Stimulated activated CD4-positive, alpha-beta T cell treated with anti-CD3 and anti-CD28 coated beads, Interleukin-1b, Interleukin-23, amount 100 ng/mL, for 48 hours (primary cell): Measurements from ENCODE around the gene CACNB2.

Experiments
- DNase-seq: peaks from one replicate; pipeline ENCODE4 v3.0.0-alpha.2; 2020

The CACNB2 gene

GRCh38 chr10:18298256-18298655 is 158.0 kb downstream of the CACNB2 start:
- DNase-seq, result no peak

GRCh38 chr10:18303851-18304801 is 163.9 kb downstream of the CACNB2 start:
- no peak for DNase-seq

DNA sequence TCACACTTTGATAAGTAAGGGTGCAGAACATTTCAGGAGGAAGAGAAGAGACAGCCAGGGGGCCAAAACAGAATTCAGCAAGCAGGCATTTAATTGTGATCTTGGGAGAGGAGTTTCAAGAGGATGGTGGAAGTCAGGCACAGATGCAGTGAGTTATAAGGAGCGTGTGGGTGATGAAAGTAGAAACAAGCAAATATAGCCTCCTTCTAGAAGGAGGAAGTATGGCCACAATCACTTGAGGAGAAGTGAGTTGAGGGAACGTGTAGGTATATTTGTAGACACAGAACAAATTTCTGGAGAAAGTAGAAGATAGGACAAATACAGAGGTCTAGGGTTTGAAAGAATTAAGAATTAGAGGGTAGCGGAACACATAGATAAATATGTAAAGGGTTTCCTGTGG is 165.8 kb downstream of the CACNB2 start:
- DNase-seq, result no peak

GRCh38 chr10:18308600-18308999 is 168.4 kb downstream of the CACNB2 start:
- no peak for DNase-seq

- no peak for DNase-seq
Observed at GRCh38 chr10:18310761-18311160, 170.5 kb downstream of the CACNB2 start.

GRCh38 chr10:18312374-18313139 is 172.3 kb downstream of the CACNB2 start:
- DNase-seq, result no peak

DNA sequence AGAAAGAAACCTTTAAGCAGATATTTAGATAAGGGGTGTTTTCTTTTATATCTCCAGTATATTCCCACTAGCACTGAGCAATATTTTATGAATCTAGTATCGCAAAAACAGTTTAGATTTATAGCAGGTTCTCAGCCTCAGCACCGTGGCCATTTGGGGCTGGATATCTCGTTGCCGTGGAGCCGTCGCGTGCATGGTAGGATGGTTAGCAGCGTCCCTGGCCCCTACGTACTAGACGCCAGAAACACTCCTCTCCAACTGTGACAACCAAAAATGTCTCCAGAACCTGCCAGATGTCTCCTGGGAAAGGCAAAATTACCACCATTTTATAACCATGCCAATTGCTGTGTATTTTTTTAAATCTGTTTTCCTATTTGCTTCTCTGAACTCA is 172.9 kb downstream of the CACNB2 start:
- DNase-seq, result no peak

GRCh38 chr10:18313626-18314025 is 173.4 kb downstream of the CACNB2 start:
- DNase-seq, result no peak

DNA sequence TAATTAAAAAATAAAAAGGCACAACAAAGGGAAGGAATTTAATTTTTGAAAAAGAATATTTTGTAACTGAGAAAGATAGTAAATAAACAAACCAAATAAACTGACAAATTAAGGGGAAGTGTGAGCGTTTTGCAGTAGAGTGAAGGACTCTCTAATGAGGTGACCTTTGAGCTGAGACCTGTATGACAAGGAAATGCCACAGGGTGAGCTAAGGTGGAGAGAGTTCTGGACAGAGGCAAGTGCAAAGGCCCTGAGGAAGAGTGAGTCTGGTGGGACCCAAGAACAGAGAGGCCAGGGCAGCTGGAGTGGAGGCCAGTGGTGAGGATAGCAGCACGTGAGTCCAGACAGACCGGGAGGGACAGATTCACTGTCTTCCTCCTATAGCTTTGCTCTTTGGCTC is 179.4 kb downstream of the CACNB2 start:
- DNase-seq, result no peak

DNA sequence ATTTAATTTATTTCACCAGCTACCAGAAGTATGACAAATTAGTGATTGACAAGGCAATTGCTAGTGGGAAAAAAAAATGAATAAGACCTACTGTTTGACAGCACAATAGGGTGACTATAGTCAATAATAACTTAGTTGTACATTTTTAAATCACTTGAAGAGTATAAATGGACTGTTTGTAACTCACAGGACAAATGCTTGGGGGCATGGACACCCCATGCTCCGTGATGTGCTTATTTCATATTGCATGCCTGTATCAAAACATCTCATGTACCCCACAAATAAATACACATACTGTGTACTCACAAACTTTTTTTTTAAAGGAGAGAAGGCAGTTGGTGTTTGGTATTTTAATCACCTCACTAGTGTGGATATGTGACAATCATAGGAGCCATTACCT is 181.1 kb downstream of the CACNB2 start:
- DNase-seq, result no peak

DNA sequence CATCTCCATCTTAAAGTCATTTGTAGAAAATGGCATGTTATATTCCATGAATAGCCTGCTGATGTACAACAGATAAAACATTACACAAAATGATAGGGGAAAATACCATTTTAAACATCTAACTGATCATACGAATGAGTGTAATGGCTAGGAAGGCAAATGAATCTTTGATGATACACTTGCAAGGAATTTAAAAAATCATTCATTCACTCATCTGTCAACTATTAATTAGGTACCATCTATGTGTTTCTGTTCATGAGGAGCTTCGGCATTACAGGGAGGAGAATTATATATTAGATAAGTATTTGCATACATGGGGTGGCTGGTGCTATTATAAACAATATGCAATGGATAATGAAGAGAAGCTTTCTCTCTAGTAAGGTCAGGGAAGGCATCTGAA is 183.7 kb downstream of the CACNB2 start:
- DNase-seq, result no peak

GRCh38 chr10:18325410-18325809 is 185.2 kb downstream of the CACNB2 start:
- DNase-seq, result no peak

GRCh38 chr10:18325889-18326531 is 185.8 kb downstream of the CACNB2 start:
- no peak for DNase-seq

DNA sequence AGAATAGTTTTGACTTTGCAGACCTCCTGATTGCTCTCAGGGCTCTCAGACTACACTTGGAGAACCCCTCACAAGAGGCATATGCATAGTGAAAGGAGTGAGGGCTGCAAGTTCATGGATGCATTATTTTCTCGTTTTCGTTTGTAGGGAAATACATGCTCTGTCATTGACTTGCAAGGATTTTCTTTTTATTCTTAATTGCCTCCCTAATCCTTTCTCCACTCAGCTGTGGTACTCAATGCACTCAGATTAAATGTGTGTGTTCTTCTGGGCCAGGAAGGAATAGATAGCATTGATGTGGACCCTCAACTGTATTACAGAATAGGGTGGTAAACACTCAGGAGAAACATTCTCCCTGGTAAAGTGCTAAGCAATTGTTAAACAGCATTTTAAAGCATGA is 188.7 kb downstream of the CACNB2 start:
- no peak for DNase-seq

DNA sequence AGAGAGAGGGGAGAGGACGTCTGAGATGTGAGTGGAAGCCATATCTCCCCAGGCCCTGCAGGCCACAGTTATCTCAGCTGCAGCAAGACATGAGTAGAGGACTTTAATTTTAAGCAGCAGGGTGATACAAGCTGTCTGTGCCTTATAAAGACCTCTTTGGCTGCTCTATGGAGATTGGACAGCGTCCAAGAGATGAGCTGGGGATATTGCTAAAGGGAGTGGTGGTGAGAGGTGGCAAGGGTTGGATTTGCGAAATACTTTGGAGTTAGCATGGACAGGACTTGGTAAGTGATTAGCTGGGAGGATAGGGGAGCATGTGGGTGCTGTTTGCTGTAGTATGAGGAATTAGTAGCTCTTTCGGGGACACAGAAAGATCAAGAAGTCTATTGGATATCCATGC is 191.8 kb downstream of the CACNB2 start:
- no peak for DNase-seq

- no peak for DNase-seq
Observed at GRCh38 chr10:18332484-18332883, 192.3 kb downstream of the CACNB2 start.

DNA sequence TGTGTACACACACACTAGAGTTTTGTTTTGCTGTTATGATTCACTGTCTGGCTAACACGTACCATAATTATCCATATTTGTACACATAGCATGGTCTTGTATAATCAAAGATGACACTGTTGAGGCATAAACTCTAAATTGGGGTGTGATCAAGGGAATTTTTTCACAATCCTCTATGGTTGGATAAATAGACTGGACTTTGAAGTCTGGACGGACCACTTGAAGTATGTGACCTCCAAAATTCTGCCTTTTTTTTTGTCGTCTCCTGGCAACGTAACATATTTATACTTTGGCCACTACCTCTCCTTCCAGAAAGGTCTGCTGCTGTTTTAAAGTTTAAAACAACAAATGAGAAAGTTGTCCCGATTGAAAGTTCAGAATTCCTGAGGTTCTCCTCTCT is 193.4 kb downstream of the CACNB2 start:
- no peak for DNase-seq

DNA sequence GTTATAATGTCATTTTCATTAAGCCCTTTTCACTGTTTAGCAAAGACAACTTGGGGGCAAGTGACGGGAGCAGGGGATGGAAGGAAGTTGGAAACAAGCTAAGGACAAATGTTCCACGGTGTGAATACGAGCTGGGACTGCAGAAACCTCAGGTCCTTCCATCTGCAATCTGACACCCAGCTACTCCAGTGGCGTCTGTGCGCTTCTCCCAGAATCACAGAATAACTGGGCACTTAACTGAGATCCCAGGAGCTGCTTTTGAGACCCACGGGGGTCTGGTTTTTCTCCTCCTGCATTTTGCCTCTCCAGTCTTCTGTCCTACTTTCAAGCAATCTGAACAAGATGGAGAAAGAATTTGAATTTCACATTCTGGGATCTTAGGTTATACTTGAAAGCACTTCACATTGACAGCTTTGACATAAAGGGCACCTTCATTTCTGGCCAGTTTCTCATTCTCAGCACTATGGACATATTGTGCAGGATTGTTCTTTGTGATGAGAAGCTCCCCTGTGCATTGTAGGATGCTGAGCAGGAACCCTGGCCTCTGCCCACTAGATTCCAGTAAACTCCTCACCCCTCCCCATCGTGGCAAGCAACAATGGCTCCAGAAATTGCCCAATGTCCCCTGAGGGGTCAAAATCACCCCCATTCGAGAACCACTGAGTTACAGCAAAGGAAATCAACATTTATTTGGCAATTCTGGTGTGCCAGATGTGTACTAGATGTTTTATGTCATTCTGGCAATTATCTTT is 194.1 kb downstream of the CACNB2 start:
- no peak for DNase-seq

DNA sequence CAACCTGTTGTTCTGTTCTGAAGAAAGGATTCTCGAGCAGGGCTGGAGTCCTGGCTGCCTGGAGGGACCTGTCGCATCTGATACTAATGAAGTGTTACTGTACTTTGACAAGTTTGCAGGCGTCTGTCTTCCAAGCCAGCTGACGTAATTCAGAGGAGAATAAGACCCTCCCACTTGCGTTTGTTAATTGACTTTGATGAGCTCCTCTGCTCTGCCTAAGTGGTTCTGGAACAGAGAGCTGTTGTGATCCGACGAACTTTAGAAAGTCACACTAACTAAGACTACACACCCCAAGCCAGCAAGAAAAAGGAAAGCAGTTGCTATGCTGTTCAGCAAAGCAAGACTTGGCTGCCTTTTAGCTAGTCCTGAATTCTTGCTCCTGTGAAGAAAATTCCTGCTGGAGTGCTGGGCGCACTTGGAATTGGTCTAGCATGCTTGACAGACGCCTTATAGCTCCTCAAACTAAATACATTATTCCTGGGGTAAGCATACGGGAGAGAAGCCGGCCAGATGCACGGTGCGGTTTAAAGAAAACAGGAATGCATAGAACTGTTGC is 200.3 kb downstream of the CACNB2 start:
- no peak for DNase-seq

DNA sequence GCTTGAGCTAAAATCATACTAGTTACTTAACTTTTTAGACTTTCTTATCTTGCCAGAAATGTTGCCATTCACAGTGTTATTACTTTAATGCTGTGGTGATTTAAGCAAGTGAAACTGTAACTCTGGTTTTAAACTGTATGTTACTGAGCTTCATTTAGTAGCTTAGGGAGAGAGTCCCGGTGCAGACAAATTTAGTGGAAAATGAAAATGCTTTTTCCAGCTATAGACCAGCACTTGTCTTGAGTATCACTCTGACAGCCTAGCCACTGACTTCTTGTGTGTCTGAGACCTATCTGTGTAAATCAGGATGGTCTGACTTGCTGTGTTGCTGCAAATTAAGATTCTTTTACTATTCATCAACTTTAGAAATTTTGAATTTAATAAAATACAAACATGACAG is 200.8 kb downstream of the CACNB2 start:
- no peak for DNase-seq

- no peak for DNase-seq
Observed at GRCh38 chr10:18343573-18343972, 203.3 kb downstream of the CACNB2 start.

DNA sequence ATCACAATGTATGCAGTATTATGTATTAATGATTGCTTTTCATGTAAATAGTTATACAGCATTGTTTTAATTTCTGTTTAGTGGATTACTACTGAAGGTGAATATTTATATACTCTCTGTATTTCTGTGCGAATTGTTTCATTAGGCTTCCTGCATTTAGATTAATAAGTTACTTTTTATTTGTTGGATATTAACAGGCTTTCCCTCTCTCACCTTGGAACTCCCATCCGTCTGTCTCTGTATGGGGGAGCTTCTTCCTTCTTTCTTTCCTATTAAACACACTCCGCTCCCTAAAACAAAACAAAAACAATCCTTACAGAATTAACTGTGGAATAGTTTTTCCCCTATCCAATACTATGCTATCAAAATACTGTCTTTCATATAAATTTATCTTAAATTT is 205.1 kb downstream of the CACNB2 start:
- no peak for DNase-seq

- DNase-seq, result no peak
Observed at GRCh38 chr10:18350340-18350739, 210.1 kb downstream of the CACNB2 start.
